ENCODE measurements around the gene GPR179.

Gene GPR179

GRCh38 chr17:38352245-38353085 is 8.7 kb upstream of the GPR179 start:
- Mint-ChIP-seq H3K27ac (no peak overlapping the region), H3K4me1 (peaks cover 56% of the 10 kb centered on the region), H3K4me3 (peak overlapping the region; percentile 81), H3K36me3 (no peaks in the 10 kb centered on the region), H3K9me3 (no peaks in the 10 kb centered on the region)
- peak; percentile 9 for ATAC-seq
- peak; percentile 6 to 63 for DNase-seq (ENCODE audit: low spot score in 2 of 2)

GRCh38 chr17:38351412-38352222 is 7.9 kb upstream of the GPR179 start, which contains the start of gene SOCS7:
Gene SOCS7, plus strand, starts transcription at chr17:38351844. Its CDS starts 209 bp downstream, at chr17:38352053.
- Mint-ChIP-seq H3K27ac (peak within 1 kb of the TSS; percentile 94), H3K4me3 (peak within 1 kb of the TSS; percentile 81), H3K9me3 (no peaks in the 10 kb centered on the region), H3K36me3 (no peaks in the 10 kb centered on the region), H3K4me1 (peaks cover 48% of the 10 kb centered on the region)
- peak; percentile 95 for ATAC-seq
- DNase-seq (ENCODE audit: low spot score in 2 of 2): peak; percentile 91 to 96

- peaks cover 36% of the 10 kb centered on the region for H3K4me1 Mint-ChIP-seq
- no peak overlapping the region for H3K27ac Mint-ChIP-seq
- H3K36me3 Mint-ChIP-seq: no peaks in the 10 kb centered on the region
- DNase-seq (ENCODE audit: low spot score in 2 of 2) (no peak), ATAC-seq (no peak)
- H3K9me3 Mint-ChIP-seq: no peaks in the 10 kb centered on the region
- H3K4me3 Mint-ChIP-seq: peak overlapping the region; percentile 81
Measured at GRCh38 chr17:38350035-38350434, 6.3 kb upstream of the GPR179 start.

- H3K4me3 Mint-ChIP-seq: no peak overlapping the region
Measured at GRCh38 chr17:38349097-38349730, 5.5 kb upstream of the GPR179 start.

DNA sequence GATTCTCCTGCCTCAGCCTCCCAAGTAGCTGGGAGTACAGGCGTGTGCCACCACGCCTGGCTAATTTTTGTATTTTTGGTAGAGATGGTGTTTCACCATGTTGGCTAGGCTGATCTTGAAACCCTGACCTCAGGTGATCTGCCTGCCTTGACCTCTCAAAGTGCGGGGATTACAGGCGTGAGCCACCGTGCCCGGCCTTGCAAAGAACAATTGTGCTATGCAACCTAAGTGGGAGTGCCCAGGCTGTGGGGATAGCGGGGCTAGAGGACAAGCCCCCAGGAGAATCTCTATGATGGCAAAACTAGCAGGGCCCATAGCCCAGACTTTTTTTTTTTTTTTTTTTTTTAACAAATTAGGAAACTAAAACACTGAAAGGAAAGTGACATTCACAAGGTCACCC is 2.0 kb upstream of the GPR179 start:
- H3K9me3 Mint-ChIP-seq: no peaks in the 10 kb centered on the region
- H3K27ac Mint-ChIP-seq: no peak overlapping the region
- ATAC-seq (no peak), DNase-seq (ENCODE audit: low spot score in 2 of 2) (no peak)
- no peak overlapping the region for H3K4me3 Mint-ChIP-seq
- H3K36me3 Mint-ChIP-seq: no peaks in the 10 kb centered on the region
- H3K4me1 Mint-ChIP-seq: peaks cover 14% of the 10 kb centered on the region

More at GRCh38 chr17:38349097-38349730, 5.5 kb upstream of the GPR179 start:
- DNase-seq (ENCODE audit: low spot score in 2 of 2): peak; percentile 77 to 92
- H3K36me3 Mint-ChIP-seq: no peaks in the 10 kb centered on the region
- H3K4me1 Mint-ChIP-seq: peaks cover 28% of the 10 kb centered on the region
- ATAC-seq: peak; percentile 60
- H3K27ac Mint-ChIP-seq: no peak overlapping the region
- no peaks in the 10 kb centered on the region for H3K9me3 Mint-ChIP-seq

GRCh38 chr17:38344420-38344745 is 627 bp upstream of the GPR179 start:
- no peak for ATAC-seq
- no peaks in the 10 kb centered on the region for H3K9me3 Mint-ChIP-seq
- no peaks in the 10 kb centered on the region for H3K36me3 Mint-ChIP-seq
- no peak overlapping the region for H3K27ac Mint-ChIP-seq
- H3K4me1 Mint-ChIP-seq: peaks cover 6% of the 10 kb centered on the region
- no peak overlapping the region for H3K4me3 Mint-ChIP-seq
- DNase-seq (ENCODE audit: low spot score in 2 of 2): no peak

DNA sequence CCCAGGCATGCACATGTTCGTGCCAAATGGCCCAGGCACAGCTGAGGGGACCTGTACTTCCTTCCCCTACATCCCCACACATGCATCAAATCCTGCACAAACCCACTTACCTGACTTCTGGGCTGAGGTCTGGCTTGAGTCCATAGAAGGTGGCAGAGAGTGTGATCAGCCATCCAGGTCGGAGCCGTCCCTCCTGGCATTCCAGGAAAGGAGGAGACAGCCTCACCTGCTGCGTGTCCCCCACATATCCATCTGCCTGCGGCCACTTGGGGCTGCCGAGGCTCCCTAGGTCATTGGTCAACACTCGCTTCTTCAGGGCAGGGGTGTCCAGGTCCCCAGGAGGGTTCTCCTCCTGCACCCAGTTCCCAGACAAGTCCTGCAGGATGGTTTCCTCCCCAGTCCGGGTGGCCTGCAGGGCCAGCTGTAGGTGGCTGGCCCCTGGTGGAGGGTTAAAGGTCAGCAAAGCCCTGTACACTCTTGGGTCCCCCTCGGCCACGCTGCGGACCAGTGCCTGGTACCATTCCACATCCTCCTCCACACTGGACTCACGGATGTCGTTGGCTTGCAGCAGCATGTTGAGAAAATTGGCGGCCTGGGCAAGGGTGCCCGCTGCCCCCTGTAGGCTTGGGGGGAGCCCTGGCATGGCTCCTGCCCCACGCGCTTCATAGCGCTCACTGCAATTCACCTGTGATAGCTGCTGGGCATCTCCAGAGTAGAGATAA is 709 bp downstream of the GPR179 start:
- no peak for DNase-seq (ENCODE audit: low spot score in 2 of 2)
- no peak for ATAC-seq
- Mint-ChIP-seq H3K9me3 (no peaks in the 10 kb centered on the region), H3K36me3 (no peaks in the 10 kb centered on the region), H3K4me1 (no peaks in the 10 kb centered on the region), H3K4me3 (no peak overlapping the region), H3K27ac (no peak overlapping the region)

GRCh38 chr17:38341035-38341721 is 2.6 kb downstream of the GPR179 start:
- Mint-ChIP-seq H3K27ac (no peak overlapping the region), H3K9me3 (no peaks in the 10 kb centered on the region), H3K36me3 (no peaks in the 10 kb centered on the region), H3K4me3 (no peak overlapping the region), H3K4me1 (no peaks in the 10 kb centered on the region)
- ATAC-seq (no peak), DNase-seq (ENCODE audit: low spot score in 2 of 2) (no peak)

- DNase-seq (ENCODE audit: low spot score in 2 of 2): no peak
- Mint-ChIP-seq H3K4me1 (no peaks in the 10 kb centered on the region), H3K27ac (no peak overlapping the region), H3K4me3 (no peak overlapping the region), H3K9me3 (no peaks in the 10 kb centered on the region), H3K36me3 (no peaks in the 10 kb centered on the region)
- ATAC-seq: no peak
Measured at GRCh38 chr17:38339891-38340290, 3.9 kb downstream of the GPR179 start.

DNA sequence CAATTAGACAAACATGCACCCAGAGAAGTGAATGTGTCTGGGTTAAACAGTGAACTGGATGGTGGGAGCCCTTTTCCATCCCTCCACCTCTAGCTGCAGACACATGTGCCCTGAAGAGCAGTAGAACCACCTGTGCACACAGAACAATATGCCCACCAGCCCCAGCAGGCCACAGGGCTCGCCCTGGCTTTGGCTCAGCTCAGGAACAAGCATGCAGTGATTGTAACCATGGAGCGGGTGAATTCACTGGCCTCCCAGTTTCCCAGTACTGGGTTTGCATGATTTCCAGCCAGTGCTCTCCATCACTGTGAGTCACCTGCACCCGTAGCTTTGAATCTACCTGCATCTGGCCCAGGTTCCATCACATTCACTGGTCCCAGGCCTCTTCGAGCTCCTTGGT is 5.2 kb downstream of the GPR179 start:
- Mint-ChIP-seq H3K36me3 (no peaks in the 10 kb centered on the region), H3K27ac (no peak overlapping the region), H3K4me3 (no peak overlapping the region), H3K4me1 (no peaks in the 10 kb centered on the region), H3K9me3 (no peaks in the 10 kb centered on the region)
- ATAC-seq (no peak), DNase-seq (ENCODE audit: low spot score in 2 of 2) (no peak)

- H3K9me3 Mint-ChIP-seq: no peaks in the 10 kb centered on the region
- DNase-seq (ENCODE audit: low spot score in 2 of 2) (no peak), ATAC-seq (no peak)
- H3K4me1 Mint-ChIP-seq: no peaks in the 10 kb centered on the region
- no peak overlapping the region for H3K4me3 Mint-ChIP-seq
- no peaks in the 10 kb centered on the region for H3K36me3 Mint-ChIP-seq
- no peak overlapping the region for H3K27ac Mint-ChIP-seq
Measured at GRCh38 chr17:38338053-38338452, 5.7 kb downstream of the GPR179 start.

DNA sequence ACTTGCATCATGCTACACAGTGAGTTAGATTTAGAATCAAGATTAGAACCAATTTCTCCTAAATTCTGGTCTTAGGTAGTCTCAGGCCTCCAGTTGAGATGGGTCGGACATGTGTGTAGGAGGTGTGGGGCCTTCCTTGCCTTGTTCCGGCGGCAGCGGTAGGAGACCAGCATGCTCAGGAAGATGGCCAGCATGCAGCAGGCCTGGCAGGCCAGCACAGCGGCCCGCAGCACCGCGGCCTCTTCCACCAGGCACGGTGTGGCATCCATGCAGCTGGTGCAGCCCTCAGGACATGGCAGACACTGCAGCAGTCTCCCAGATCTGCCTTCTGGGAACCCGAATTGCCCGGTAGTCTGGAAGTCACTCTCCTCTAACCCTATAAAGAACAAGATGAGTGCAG is 6.9 kb downstream of the GPR179 start:
- Mint-ChIP-seq H3K27ac (no peak overlapping the region), H3K4me3 (no peak overlapping the region), H3K9me3 (no peaks in the 10 kb centered on the region), H3K4me1 (no peaks in the 10 kb centered on the region), H3K36me3 (no peaks in the 10 kb centered on the region)
- DNase-seq (ENCODE audit: low spot score in 2 of 2) (no peak), ATAC-seq (no peak)

DNA sequence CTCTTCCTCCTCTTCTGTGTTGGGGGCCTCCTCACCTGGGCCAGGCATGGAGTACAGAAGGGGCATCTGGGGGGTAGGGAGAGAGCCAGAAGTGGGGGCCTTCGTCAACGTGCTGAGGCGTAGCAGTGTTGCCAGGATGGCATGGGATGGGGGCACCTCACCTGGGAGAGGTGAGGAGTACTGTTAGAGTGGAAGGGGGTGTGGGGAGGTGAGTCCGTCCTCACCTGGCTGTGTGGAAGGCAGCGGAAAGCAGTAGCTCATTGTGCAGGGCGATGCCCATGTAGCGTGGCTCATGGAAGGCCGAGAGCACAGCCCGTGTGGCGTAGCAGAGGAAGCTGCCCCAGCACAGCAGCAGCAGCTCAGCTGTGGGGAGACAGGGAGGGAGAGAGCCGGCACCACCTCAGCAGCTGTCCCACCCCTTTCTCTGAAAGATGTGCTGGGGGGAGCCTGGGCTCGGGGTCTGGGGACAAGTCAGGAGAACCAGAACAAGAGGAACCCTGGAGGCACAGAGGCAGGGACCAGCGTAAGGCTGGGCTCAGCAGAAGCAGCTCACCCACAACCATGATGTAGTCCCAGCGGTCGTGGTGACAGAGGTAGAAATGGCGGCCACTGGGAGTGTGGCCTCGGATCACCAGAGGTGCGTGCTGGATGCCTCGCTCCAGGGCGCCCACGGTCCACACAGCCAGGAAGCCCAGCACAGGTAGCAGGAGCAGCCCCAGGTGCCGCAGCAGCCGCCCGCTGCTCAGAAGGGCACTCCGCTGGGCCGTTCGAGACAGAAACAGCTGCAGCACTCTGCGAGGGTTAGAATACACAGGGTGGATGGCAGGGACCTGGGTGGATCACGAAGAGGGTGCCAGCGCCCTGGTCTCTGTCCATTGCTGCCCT is 9.0 kb downstream of the GPR179 start:
- Mint-ChIP-seq H3K4me1 (no peaks in the 10 kb centered on the region), H3K9me3 (no peaks in the 10 kb centered on the region), H3K4me3 (no peak overlapping the region), H3K36me3 (no peaks in the 10 kb centered on the region), H3K27ac (no peak overlapping the region)
- no peak for DNase-seq (ENCODE audit: low spot score in 2 of 2)
- no peak for ATAC-seq

Measured in stimulated activated effector memory CD8-positive, alpha-beta T cell treated with anti-CD3 and anti-CD28 coated beads, Interleukin-12 subunit alpha, Interleukin-12 subunit beta, amount 100 ng/mL, for 72 hours (primary cell).